C4-2B (cell line): ENCODE measurements around the gene MAP3K7.

ENCODE experiments used
- CTCF ChIP-seq: fragments of 450-650 bp; conservative IDR thresholded peaks from 2 replicates; pipeline ENCODE4 v1.5.1; 2017; ENCODE audit warnings: mild to moderate bottlenecking
- ZFX ChIP-seq: fragments of 450-650 bp; IDR thresholded peaks from 2 replicates; pipeline ENCODE4 v1.6.1; 2017

GRCh38 chr6:90595854-90596253, 9.0 kb upstream of the MAP3K7 start:
- TF ChIP-seq ZFX, result no peak
- no peak for TF ChIP-seq CTCF
